Measurements from ENCODE around the gene MACF1. TPM values are rescaled to one million over a fixed set of nuclear protein-coding genes. Genes with fewer than 3 reads are reported as not detected.
A peak's percentile ranks its signal among the peaks of the same experiment; 100 is the strongest.

MACF1 gene
- total and polyA plus RNA-seq, 10 donors: 50.8 to 641 (median 414) TPM

- TF ChIP-seq CTCF (IDR thresholded peaks at IDR 0.05 in 8 of 11, conservative IDR thresholded peaks at IDR 0.05 in 3 of 11): no peak
- TF ChIP-seq POLR2AphosphoS5 (IDR thresholded peaks at IDR 0.05): no peak
- no peak for TF ChIP-seq POLR2A (IDR thresholded peaks at IDR 0.05)
- Histone ChIP-seq H3K9me3 (no peaks in the 10 kb centered on the region), H3K27ac (peak overlapping the region in 7 of 8 donors; percentile 9 to 61 (median 36)), H3K27me3 (replicated peaks in 1 of 7) (no peaks in the 10 kb centered on the region), H3K36me3 (peaks cover 0 to 14% (median 0%) of the 10 kb centered on the region in 6 donors), H3K4me1 (peaks cover 34 to 98% (median 53%) of the 10 kb centered on the region in 6 donors), H3K4me3 (no peak overlapping the region)
- DNase-seq: no peak
- intact Hi-C loops (cut with DNase I; ENCODE audit: low total_unique reads): no loop called here
- WGBS, 5 donors: 86 to 97% (median 93%) methylated on average over 13 of the region's 13 CpGs
Observed at GRCh38 chr1:39272798-39273469, 68.4 kb downstream of the MACF1 start.

- WGBS, 5 donors: 76 to 78% (median 77%) methylated on average over 6 of the region's 6 CpGs
- intact Hi-C loops (cut with DNase I; ENCODE audit: low total_unique reads): no loop called here
- DNase-seq: no peak
- Histone ChIP-seq H3K4me3 (no peak overlapping the region), H3K27ac (peak overlapping the region in 1 of 8 donors; percentile 2), H3K36me3 (no peaks in the 10 kb centered on the region), H3K4me1 (peaks cover 8 to 91% (median 38%) of the 10 kb centered on the region in 6 donors), H3K27me3 (replicated peaks in 1 of 7) (no peaks in the 10 kb centered on the region), H3K9me3 (no peaks in the 10 kb centered on the region)
- TF ChIP-seq POLR2AphosphoS5 (IDR thresholded peaks at IDR 0.05): no peak
- no peak for TF ChIP-seq POLR2A (IDR thresholded peaks at IDR 0.05)
- TF ChIP-seq CTCF (IDR thresholded peaks at IDR 0.05 in 8 of 11, conservative IDR thresholded peaks at IDR 0.05 in 3 of 11): no peak
Observed at GRCh38 chr1:39275836-39276507, 71.5 kb downstream of the MACF1 start.

GRCh38 chr1:39277879-39278278 is 73.4 kb downstream of the MACF1 start:
- DNase-seq: no peak
- no peaks in the 10 kb centered on the region for H3K9me3 ChIP-seq
- H3K36me3 ChIP-seq: peaks cover 0 to 16% (median 9%) of the 10 kb centered on the region in 6 donors
- intact Hi-C loops (cut with DNase I; ENCODE audit: low total_unique reads): no loop called here
- H3K27me3 ChIP-seq (replicated peaks in 1 of 7): no peaks in the 10 kb centered on the region
- no peak for TF ChIP-seq POLR2AphosphoS5 (IDR thresholded peaks at IDR 0.05)
- TF ChIP-seq CTCF (IDR thresholded peaks at IDR 0.05 in 8 of 11, conservative IDR thresholded peaks at IDR 0.05 in 3 of 11): no peak
- TF ChIP-seq POLR2A (IDR thresholded peaks at IDR 0.05): no peak
- peaks cover under 1 to 72% (median 21%) of the 10 kb centered on the region in 6 donors for H3K4me1 ChIP-seq
- no peak overlapping the region for H3K27ac ChIP-seq
- H3K4me3 ChIP-seq: no peak overlapping the region

GRCh38 chr1:39282537-39283216 is 78.2 kb downstream of the MACF1 start:
- Histone ChIP-seq H3K9me3 (no peaks in the 10 kb centered on the region), H3K27ac (no peak overlapping the region), H3K36me3 (peaks cover 0 to 64% (median 57%) of the 10 kb centered on the region in 6 donors), H3K4me1 (peaks cover 0 to 26% (median 14%) of the 10 kb centered on the region in 6 donors), H3K27me3 (replicated peaks in 1 of 7) (no peaks in the 10 kb centered on the region), H3K4me3 (no peak overlapping the region)
- TF ChIP-seq POLR2A (IDR thresholded peaks at IDR 0.05): no peak
- no peak for TF ChIP-seq POLR2AphosphoS5 (IDR thresholded peaks at IDR 0.05)
- TF ChIP-seq CTCF (IDR thresholded peaks at IDR 0.05 in 8 of 11, conservative IDR thresholded peaks at IDR 0.05 in 3 of 11): no peak
- intact Hi-C loops (cut with DNase I; ENCODE audit: low total_unique reads): no loop called here
- WGBS, 5 donors: 80 to 94% (median 84%) methylated on average over 7 to 8 of the region's 8 CpGs
- no peak for DNase-seq

Data from spleen (tissue), 11 donors.